Psoas muscle (tissue), 8 donors: ENCODE measurements around the gene APELA. TPM values are rescaled to one million over a fixed set of nuclear protein-coding genes. Genes with fewer than 3 reads are reported as not detected.

Experiments
- ATAC-seq, 4 donors: fragments of 200-7000 bp; cut with Tn5 transposase; one replicate each; pipeline ENCODE4 v1.9.1; 2020; ENCODE audit warnings: moderate library complexity in 3 of 4, mild to moderate bottlenecking in 2 of 4
- DNase-seq, 2 donors: peaks; one replicate each; pipeline ENCODE4 v3.0.0-alpha.2; 2020
- H3K27ac ChIP-seq: fragments of 200-600 bp; one replicate; pipeline ENCODE4 v1.8.0; 2022
- H3K27me3 ChIP-seq, 3 donors: fragments of 200-600 bp in 1 of 3; one replicate each; pipeline versions ENCODE4 v1.6.1 to v1.8.0; 2013 to 2022; ENCODE audit warnings: low read length in 2 of 3, mild to moderate bottlenecking in 2 of 3, moderate library complexity in 1 of 3; ENCODE audit not compliant: insufficient read depth in 3 of 3
- H3K36me3 ChIP-seq, 2 donors: fragments of 200-600 bp in 1 of 2; one replicate each; pipeline versions ENCODE4 v1.6.1 to v1.8.0; 2013 to 2022; ENCODE audit warnings: low read depth in 1 of 2, mild to moderate bottlenecking in 1 of 2, moderate library complexity in 1 of 2; ENCODE audit not compliant: insufficient read depth in 1 of 2
- H3K4me1 ChIP-seq: fragments of 200-600 bp; one replicate; pipeline ENCODE4 v1.8.0; 2022
- H3K4me3 ChIP-seq: fragments of 200-600 bp; one replicate; pipeline ENCODE4 v1.8.0; 2022; ENCODE audit warnings: mild to moderate bottlenecking
- H3K9me3 ChIP-seq: fragments of 200-600 bp; one replicate; pipeline ENCODE4 v1.8.0; 2022
- WGBS, 3 donors: extraction: QIAGEN DNeasy Blood & Tissue Kit; methylation state at CpG; one replicate each; pipeline versions ENCODE4 v1.1.6 to v1.1.7; 2013; 5-methylcytosine and 5-hydroxymethylcytosine counted together
- intact Hi-C, 2 donors: fragments of 100-400 bp; cut with DNase I; formaldehyde crosslinking; loops; one replicate each; pipeline versions ENCODE4 v1.11.0 to v1.14.2; 2022
- long read RNA-seq, 2 donors: library from polyadenylated mRNA; unstranded; transcript quantifications; one replicate each; pipeline ENCODE4 v2.0.0, GENCODE V29; 2021
- polyA plus RNA-seq, 3 donors: library from polyadenylated mRNA; stranded (reverse); fragments of 200-250 nt; gene quantifications; one replicate each; pipeline ENCODE4 v1.2.3, GENCODE V29; 2013
- total RNA-seq, 4 donors: library from RNA; stranded (reverse); fragmentation: NEBNext Ultra II Directional in 2 of 4; extraction: Animal tissue kit (Norgen Biotek cat#: 25700) in 2 of 4; gene quantifications; one replicate each; pipeline versions ENCODE4 v1.2.1 to v1.2.4, GENCODE V29; 2021 to 2023
- TF ChIP-seq, protein P1 (sequence below): fragments of 200-600 bp; IDR thresholded peaks from one replicate; pipeline ENCODE4 v1.8.0; 2022; ENCODE audit warnings: antibody characterized with exemption
- donor health status: healthy with polysubstance abuse.
- donor health status: DM: no; HTN: no; CAD: no; lungs with moderate emphysema.
- donor health status: Bipolar disorder and iron deficiency.
- donor health status: healthy.
- donor health status: DM: yes; HTN: yes; CAD: no.
- donor health status: DM: no; HTN: no; CAD: no.
- donor health status: DM: no; HTN: no; CAD: no.
- donor health status: DM: yes; HTN: yes; CAD: no.

The APELA gene, protein sequence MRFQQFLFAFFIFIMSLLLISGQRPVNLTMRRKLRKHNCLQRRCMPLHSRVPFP
- total RNA-seq = not detected
- polyA plus RNA-seq = under 1 TPM in 1 of 3 donors, not detected in 2; 0.03 TPM
- long read RNA-seq, donor 1 = 0 reads
- long read RNA-seq, donor 2 = 0 reads

DNA sequence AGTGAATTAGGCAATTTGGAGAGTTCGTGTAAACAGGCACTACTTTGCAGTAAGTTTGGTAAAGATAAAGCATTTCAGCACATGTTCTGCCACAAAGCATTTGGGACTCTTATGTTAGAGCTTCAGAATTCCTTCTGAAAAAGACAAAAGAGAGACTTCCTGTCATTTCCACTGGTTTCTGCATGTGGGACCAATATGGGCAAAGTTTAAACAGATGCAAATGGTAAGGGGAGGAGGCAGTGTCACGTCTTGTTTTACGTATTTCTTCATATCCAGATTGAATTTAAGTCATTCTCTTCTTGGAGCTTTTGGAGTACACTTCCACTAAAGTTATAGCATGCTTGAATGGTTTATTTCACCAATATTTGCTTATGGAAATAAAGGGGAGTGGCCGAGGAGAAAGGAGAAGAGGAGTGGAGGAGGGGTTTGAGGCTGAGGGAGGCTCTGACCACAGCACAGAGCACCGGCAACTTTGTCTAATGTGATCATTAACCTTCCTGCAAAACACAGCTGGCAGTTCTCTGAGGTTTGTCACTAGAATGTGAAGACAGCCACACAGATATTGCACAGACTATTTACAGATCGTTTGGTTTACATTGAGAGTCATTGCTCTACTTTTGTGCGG, at the start of gene APELA:
Gene APELA, plus strand, starts transcription at position 479 of the 625 bp plus-strand sequence. CDS start 154 bp downstream, outside the sequence.
- Histone ChIP-seq H3K36me3 (no peaks in the 10 kb centered on the region), H3K9me3 (no peaks in the 10 kb centered on the region), H3K27ac (no peak within 1 kb of the TSS), H3K4me3 (no peak within 1 kb of the TSS), H3K4me1 (no peaks in the 10 kb centered on the region), H3K27me3 (no peaks in the 10 kb centered on the region)
- WGBS, 3 donors = 10 to 21% (median 15%) methylated on average over 7 of the region's 7 CpGs
- ATAC-seq (no peak), DNase-seq (no peak)
- intact Hi-C loops = no loop called here
- TF ChIP-seq, protein P1, sequence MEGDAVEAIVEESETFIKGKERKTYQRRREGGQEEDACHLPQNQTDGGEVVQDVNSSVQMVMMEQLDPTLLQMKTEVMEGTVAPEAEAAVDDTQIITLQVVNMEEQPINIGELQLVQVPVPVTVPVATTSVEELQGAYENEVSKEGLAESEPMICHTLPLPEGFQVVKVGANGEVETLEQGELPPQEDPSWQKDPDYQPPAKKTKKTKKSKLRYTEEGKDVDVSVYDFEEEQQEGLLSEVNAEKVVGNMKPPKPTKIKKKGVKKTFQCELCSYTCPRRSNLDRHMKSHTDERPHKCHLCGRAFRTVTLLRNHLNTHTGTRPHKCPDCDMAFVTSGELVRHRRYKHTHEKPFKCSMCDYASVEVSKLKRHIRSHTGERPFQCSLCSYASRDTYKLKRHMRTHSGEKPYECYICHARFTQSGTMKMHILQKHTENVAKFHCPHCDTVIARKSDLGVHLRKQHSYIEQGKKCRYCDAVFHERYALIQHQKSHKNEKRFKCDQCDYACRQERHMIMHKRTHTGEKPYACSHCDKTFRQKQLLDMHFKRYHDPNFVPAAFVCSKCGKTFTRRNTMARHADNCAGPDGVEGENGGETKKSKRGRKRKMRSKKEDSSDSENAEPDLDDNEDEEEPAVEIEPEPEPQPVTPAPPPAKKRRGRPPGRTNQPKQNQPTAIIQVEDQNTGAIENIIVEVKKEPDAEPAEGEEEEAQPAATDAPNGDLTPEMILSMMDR = no peak

DNA sequence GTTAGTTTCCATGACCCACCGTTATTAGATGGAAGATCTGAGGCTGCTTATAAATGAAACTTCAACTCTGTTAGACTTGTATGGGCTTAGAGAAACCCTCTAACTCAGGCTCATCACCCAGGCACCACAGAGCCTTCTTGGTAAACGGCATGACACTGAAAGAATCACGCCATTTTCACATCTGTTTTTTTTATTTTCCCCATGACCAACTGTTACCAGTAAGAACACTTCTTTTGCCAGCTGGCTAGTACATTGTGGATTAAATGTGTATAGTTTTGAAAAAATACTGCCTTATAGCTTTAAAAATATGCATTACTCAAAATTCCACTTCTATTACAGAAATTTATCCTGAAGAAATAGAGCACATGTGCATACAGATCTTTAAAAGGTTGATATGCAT, 48.0 kb upstream of the APELA start:
- Histone ChIP-seq H3K4me3 (no peak overlapping the region), H3K9me3 (no peaks in the 10 kb centered on the region), H3K27me3 (no peaks in the 10 kb centered on the region), H3K27ac (no peak overlapping the region), H3K36me3 (no peaks in the 10 kb centered on the region), H3K4me1 (no peaks in the 10 kb centered on the region)
- 20 to 33% (median 25%) methylated on average over 3 of the region's 3 CpGs for WGBS, 3 donors
- intact Hi-C loops = no loop called here
- no peak for DNase-seq
- no peak for ATAC-seq
- TF ChIP-seq, protein P1 = no peak

DNA sequence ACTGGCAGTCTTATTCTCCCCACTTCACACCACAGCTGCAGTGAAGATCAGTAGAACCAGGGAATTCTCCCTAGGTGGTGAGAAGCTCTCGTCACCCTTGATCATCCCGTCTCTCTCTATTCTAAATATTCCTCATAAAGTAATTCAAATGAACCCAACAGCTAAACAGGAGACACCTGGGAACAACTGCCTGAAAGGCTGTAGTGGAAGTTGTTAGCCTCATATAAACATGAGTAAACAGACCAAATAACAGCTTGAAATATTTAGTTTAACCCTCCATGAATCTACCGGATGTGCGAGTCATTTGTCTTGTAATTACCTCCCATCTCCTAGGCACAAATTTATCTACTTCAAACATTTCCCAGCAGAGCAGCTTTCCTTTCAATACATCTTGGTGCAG, 30.4 kb upstream of the APELA start:
- H3K27ac ChIP-seq = no peak overlapping the region
- no peak overlapping the region for H3K4me3 ChIP-seq
- no peak for ATAC-seq
- intact Hi-C loops = no loop called here
- no peaks in the 10 kb centered on the region for H3K4me1 ChIP-seq
- 16 to 32% (median 26%) methylated on average over 4 of the region's 4 CpGs for WGBS, 3 donors
- TF ChIP-seq, protein P1 = no peak
- H3K9me3 ChIP-seq = no peaks in the 10 kb centered on the region
- no peaks in the 10 kb centered on the region for H3K36me3 ChIP-seq
- no peaks in the 10 kb centered on the region for H3K27me3 ChIP-seq
- no peak for DNase-seq

DNA sequence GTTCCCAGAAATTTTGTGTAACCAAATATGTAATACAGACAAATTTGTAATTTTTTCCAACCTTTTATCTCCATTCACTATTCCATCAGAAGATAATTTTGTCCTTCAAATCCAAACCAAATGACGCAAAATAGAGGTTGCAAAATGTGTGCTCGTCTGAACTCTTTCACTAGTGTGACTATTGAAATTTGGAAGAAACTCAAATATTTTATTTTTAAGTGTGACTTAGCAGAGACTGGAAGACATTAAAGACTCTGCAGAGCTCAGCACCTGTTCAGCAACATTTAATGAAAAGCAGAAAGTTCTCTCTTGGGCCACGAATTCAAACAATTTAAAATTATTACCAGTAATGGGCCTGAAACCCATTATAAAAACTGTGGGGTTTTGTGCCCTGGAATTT, 30.0 kb upstream of the APELA start:
- TF ChIP-seq, protein P1 = no peak
- Histone ChIP-seq H3K36me3 (no peaks in the 10 kb centered on the region), H3K27ac (no peak overlapping the region), H3K4me1 (no peaks in the 10 kb centered on the region), H3K4me3 (no peak overlapping the region), H3K27me3 (no peaks in the 10 kb centered on the region), H3K9me3 (no peaks in the 10 kb centered on the region)
- no peak for ATAC-seq
- WGBS, 3 donors = 21 to 28% (median 25%) methylated on average over 3 of the region's 3 CpGs
- DNase-seq = no peak
- intact Hi-C loops = no loop called here
